Activated CD8-positive, alpha-beta memory T cell treated with anti-CD3 and anti-CD28 coated beads, Interleukin-2, amount 50 U/mL, for 1 hour (primary cell): ENCODE data around the gene PPP1R13L.
"Not testable (repeated sequence)": the region's sequence is repeated elsewhere in the genome, so short reads cannot be mapped to it uniquely, and the experiment has no call there.

ENCODE experiments used
- DNase-seq: peaks from one replicate; pipeline ENCODE4 v3.0.0-alpha.2; 2020; ENCODE audit errors: extremely low read depth

Gene PPP1R13L

DNA sequence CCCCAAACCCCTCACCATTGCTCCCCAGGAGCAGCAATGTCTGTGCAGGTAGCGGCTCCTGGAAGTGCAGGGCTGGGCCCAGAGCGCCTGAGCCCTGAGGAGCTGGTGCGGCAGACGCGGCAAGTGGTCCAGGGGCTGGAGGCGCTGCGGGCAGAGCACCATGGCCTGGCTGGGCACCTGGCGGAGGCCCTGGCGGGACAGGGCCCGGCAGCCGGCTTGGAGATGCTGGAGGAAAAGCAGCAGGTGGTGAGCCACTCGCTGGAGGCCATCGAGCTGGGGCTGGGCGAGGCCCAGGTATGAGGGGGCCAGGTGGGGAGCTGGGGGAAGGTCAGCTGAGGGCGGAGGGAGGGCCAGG lies 59.4 kb downstream of the PPP1R13L start:
- no peak for DNase-seq

DNA sequence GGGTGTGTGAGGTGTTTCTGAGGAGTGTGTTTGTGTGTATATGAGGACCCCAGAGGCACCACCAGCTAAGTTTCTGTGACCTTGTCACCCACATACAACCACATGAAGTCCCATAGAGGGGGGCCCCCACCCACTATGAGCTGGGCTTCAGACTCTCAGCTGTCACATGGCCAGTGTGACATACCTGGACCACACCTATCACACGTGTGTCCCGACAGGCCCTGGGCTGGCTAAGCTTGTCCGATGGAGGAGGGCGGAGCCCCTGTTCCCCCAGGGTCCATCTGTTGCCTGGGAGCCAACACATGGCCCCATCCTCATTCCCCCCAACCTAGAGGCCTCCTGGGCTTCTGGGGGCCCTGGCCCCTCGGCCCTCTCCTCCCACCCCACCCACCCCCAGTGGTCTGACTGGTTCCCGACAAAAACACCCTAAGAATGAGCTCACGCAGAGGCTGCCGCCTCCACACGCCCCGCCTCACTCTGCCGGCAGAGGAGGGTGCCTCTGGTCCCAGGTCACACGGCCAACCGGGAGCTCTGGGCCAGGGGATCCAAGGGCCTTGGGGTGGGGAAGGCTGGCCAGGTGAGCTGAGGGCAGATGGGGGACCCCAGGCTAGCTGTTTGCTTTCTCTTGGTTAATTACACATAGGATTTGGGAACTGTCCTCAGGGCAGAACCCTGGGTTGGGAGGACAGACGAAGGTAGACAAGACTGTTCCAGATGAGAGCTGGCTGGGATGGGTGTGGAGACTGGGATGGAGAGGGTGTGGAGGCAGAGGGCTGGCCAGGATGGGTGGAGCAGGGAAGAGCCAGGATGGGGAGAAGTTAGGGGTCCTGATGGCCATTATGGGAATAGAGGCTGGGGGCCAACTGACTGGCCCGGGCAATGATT lies 60.0 kb downstream of the PPP1R13L start:
- no peak for DNase-seq

DNA sequence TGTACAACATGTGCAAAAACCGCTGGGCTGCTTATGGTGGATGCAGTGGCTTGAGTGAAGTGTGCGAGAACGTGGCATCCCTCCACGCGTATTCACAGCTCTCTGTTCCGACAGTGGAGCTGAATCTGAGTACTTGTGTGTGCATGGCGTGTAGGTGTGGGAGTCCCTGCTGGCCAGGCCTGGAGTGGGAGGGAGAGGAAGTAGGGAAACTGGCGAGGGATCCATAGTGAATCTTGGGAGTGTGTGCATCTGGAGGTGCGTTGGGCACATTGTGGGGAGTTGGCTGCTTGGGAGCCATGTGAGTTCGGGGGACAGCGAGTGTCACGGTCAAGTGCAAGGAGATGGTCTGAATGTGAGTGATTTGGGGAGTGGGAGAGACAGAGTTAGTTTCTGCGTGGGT lies 62.0 kb downstream of the PPP1R13L start:
- no peak for DNase-seq

DNA sequence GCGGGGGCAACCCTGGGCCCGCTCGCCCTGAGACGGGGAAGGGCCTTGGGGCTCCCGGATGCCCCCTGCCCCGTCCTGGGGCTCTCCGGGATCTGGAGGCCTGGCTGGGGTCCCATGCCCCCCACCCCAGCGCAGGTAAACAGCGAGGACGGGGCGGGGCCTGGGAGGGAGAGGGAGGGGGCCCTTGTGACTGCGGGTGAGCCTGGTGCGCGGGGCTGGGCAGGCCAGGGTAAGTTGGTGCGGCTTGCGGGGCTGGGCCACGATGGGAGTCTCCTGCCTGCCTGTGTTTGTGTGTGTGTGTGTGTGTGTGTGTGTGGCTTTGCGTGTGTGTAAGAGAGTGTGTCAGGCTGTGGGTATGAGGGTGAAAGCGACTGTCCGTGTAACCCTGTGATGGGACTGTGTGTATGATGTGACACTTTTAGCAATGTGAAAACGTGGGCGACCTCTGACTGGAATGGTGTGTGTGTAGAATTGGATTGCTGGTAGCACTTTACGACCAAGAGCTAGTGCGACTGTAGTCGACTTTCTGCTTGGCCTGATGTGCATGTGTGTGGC lies 63.9 kb downstream of the PPP1R13L start:
- no peak for DNase-seq

DNA sequence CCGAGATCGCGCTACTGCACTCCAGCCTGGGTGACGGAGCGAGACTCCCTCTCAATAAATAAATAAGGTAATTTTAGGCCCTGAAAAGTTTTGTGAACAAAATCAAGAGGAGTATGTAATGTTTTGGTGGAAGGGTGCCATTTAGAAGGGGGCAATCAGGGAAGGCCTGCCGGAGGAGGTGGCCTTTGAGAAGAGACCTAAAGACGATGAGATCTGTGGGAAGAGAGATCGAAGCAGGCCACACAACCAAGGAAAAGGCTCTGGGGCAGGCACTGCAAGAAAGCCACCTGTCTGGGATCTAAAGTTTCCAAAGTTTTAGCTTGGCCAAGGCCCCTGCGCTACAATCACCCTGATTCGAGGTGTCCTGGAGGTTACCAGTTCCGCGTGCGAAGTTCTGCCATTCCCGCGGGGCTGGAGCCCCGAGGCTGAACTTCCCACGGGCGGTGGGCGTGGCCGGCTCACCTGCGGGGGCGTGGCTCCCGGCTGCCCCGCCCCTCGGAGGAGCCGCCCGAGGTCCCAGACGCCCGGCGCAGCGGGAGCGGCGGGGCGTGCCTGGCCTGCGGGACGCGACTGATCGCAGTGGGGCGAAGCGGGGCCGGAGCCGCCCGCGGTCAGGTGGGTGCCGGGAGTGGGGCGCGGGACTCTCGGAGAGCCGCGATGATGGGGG lies 64.5 kb downstream of the PPP1R13L start, which contains the start of gene KLC3:
KLC3 (plus strand) TSS at position 519 of the 667 bp plus-strand sequence. CDS start 4,792 bp downstream, outside the sequence.
- DNase-seq = no peak

DNA sequence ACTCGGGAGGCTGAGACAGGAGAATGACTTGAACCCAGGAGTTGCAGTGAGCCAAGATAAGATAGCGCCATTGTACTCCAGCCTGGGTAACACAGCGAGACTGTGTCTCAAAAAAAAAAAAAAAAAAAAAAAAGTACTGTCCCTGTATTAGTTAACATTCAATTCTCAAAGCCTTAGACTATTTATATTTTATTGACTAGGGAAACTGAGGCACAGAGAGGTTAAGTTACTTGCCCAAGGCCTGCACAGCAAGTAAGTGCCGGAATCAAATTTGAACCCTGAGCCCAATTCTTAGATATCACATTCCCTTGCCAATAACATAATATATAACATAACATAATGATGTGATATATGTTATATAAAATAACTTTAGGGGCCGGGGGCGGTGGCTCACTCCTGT lies 65.2 kb downstream of the PPP1R13L start:
- no peak for DNase-seq

DNA sequence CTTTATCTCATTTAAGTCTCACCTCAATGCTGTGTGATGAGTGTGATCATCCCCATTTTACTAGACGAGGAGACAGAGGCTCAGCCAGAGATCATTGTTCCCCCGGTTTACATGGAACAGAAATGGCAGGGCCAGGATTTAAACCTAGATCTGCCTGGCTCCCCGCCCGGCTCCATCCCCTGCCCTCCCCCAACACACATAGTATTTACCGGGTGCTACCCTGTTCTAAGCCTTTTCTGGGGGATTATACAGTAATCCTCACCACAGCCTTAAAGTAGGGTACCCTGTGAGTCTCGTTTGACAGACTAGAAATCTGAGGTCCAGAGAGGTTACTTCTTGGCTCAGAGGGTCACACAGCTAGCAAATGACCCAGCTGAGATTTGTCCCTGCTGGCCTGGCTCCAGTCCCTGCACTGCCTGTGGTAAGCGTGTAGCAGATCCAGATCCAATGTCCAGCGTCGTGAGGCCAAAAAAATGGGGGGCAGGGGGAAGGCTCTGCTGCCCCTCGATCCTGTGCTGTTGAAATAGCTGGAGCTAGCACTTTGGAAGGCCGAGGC lies 68.1 kb downstream of the PPP1R13L start:
- DNase-seq = no peak

DNA sequence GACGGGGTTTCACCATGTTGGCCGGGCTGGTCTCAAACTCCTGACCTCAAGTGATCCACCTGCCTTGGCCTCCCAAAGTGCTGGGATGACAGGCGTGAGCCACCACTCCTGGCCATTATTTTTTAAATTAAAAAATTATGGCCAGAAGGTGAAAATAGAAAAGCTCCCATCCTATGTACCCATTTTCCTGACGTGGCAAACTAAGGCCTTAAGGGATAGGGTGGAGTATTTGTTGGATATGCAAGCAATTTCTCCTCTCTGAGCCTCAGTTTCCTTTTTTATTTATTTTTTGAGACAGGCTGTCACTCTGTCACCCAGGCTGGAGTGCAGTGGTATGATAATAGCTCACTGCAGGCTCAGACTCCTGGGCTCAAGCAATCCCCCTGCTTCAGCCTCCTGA lies 70.0 kb downstream of the PPP1R13L start:
- DNase-seq = not testable (repeated sequence)

DNA sequence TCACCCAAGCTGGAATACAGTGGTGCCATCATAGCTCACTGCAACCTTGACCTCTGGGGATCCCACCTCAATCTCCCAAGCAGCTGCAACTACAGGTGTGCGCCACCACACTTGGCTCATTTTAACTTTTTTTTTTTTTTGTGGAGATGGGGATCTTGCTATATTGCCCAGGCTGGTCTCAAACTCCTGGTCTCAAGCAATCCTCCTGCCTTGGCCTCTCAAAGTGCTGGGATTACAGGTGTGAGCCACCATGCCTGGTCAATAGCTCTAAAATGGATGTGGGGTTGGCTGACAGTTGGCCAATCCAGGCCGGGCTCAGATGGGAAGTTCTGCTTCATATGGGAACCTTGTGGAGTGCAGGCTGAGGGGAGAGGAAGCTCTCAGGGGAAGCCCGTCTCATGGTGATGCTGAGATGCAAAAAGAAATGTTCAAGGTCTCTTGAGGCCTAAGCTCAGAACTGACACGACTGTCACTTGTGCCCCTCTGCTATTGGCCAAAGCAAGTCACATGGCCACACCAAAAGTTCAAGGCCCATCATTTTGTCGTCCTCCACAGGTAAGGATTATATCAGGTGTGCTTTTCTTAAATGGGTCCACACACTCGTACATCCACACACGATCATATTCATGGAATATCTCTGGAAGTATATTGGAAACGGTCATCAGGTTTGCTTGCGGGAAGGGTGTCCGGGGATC lies 71.1 kb downstream of the PPP1R13L start:
- DNase-seq = no peak

DNA sequence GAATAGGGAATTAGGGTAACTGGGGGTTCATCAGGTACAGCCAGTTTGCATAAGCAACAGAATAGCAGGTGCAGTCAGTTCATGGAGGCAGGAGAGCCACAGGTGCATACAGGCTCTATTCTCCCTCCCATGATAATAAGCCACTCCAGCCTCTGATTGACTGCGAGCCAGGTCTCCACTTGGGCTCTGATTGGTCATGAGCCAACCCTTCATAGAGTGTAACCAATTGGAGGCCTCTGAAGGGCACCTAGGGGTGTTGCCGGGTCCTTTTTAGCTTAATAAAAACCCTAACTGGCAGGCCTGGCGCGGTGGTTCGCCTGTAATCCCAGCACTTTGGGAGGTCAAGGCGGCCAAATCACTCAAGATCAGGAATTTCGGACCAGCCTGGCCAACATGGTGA lies 73.5 kb downstream of the PPP1R13L start:
- no peak for DNase-seq
